HCT116 (cell line): Measurements from ENCODE around the gene CASZ1. TPM values are rescaled to one million over a fixed set of nuclear protein-coding genes. Genes with fewer than 3 reads are reported as not detected.

Source experiments
- ATAC-seq: fragments of 200-7000 bp; cut with Tn5 transposase; 2 replicates; pipeline ENCODE4 v1.9.1; 2020; ENCODE audit warnings: mild to moderate bottlenecking, moderate library complexity
- BruUV-seq: library from RNA; stranded (reverse); fragments of 400-500 nt; replicated peaks from 2 replicates; lab custom pipeline; 2021; lab: Mats Ljungman, UMichigan
- CTCF ChIA-PET: fragments of 300-600 bp; sonication (Branson Sonifier 250); formaldehyde crosslinking; loops from one replicate; lab custom pipeline; 2021; ENCODE audit warnings: antibody characterized with exemption; lab: Charles Lee
- POLR2A ChIA-PET: fragments of 300-600, 350-600 bp; sonication (Branson Sonifier 250); formaldehyde crosslinking; loops from one replicate; lab custom pipeline; 2021; ENCODE audit warnings: antibody characterized with exemption; lab: Charles Lee
- RAD21 ChIA-PET, 2 experiments: fragments of 300-600 bp; sonication (Branson Sonifier 250); formaldehyde crosslinking; loops; one replicate each; lab custom pipeline; 2023; ENCODE audit warnings: low total read pairs in 2 of 2; ENCODE audit not compliant: uncharacterized antibody in 2 of 2, unreplicated experiment in 2 of 2, low non-redundant PET in 1 of 2; lab: Charles Lee
- DNase-seq: peaks from one replicate; pipeline ENCODE4 v3.0.0-alpha.2; 2010; ENCODE audit warnings: low read depth, low spot score
- H2AFZ ChIP-seq: fragments of 200-600 bp; shearing (Covaris generic), sonication (generic); 2 replicates; pipeline ENCODE4 v1.6.1; 2017; ENCODE audit warnings: low read depth, mixed run types, mixed read lengths, antibody characterized with exemption, low read length; ENCODE audit not compliant: poor library complexity, severe bottlenecking
- H3K27ac ChIP-seq: 2 replicates; pipeline ENCODE4 v1.5.1; 2012; ENCODE audit warnings: low read depth, low read length
- H3K27me3 ChIP-seq: fragments of 200-600 bp; sonication (generic); 2 replicates; pipeline ENCODE4 v1.6.1; 2016; ENCODE audit warnings: mixed run types, low read length, mixed read lengths; ENCODE audit not compliant: insufficient read depth
- H3K36me3 ChIP-seq, 2 experiments: fragments of 200-500 bp in 1 of 2; fragments of 200-600 bp in 1 of 2; sonication (Bioruptor generic) in 1 of 2; sonication (generic) in 1 of 2; 2 replicates each; pipeline versions ENCODE4 v1.5.1 to v1.6.1; 2014 to 2016; ENCODE audit warnings: low read length in 2 of 2, inconsistent platforms in 1 of 2, mixed read lengths in 1 of 2, mixed run types in 1 of 2; ENCODE audit not compliant: insufficient read depth in 2 of 2, control insufficient read depth in 1 of 2
- H3K4me1 ChIP-seq, 2 experiments: fragments of 200-600 bp in 1 of 2; sonication (generic) in 1 of 2; 2 replicates each; pipeline versions ENCODE4 v1.5.1 to v1.6.1; 2012 to 2017; ENCODE audit warnings: low read length in 2 of 2, inconsistent platforms in 1 of 2, mild to moderate bottlenecking in 1 of 2, mixed read lengths in 1 of 2, mixed run types in 1 of 2, moderate library complexity in 1 of 2; ENCODE audit not compliant: insufficient read depth in 2 of 2, control insufficient read depth in 1 of 2
- H3K4me2 ChIP-seq: fragments of 200-600 bp; sonication (generic); 2 replicates; pipeline ENCODE4 v1.6.1; 2017; ENCODE audit warnings: mixed run types, low read length, mixed read lengths
- H3K4me3 ChIP-seq, 2 experiments: fragments of 200-600 bp in 1 of 2; sonication (generic) in 1 of 2; replicated peaks in 1 of 2; 2 replicates each; pipeline ENCODE4 v1.5.1; 2011 to 2016; ENCODE audit warnings: low read length in 2 of 2, control low read depth in 1 of 2, low read depth in 1 of 2, mild to moderate bottlenecking in 1 of 2, mixed read lengths in 1 of 2, mixed run types in 1 of 2
- H3K79me2 ChIP-seq: fragments of 200-600 bp; sonication (generic); 2 replicates; pipeline ENCODE4 v1.6.1; 2017; ENCODE audit warnings: mild to moderate bottlenecking, mixed run types, low read length, moderate library complexity, mixed read lengths; ENCODE audit not compliant: insufficient read depth
- H3K9ac ChIP-seq: fragments of 200-600 bp; sonication (generic); 2 replicates; pipeline ENCODE4 v1.6.1; 2016; ENCODE audit warnings: low read length, mixed read lengths
- H3K9me2 ChIP-seq: fragments of 200-600 bp; sonication (generic), shearing (Covaris generic); 2 replicates; pipeline ENCODE4 v1.6.1; 2017; ENCODE audit warnings: mixed run types, mild to moderate bottlenecking, moderate library complexity; ENCODE audit not compliant: insufficient read depth
- H3K9me3 ChIP-seq, 2 experiments: fragments of 200-500 bp in 1 of 2; fragments of 200-600 bp in 1 of 2; sonication (Bioruptor generic) in 1 of 2; sonication (generic) in 1 of 2; 2 replicates each; pipeline ENCODE4 v1.6.1; 2014 to 2017; ENCODE audit warnings: low read length in 2 of 2, mixed read lengths in 2 of 2, inconsistent platforms in 1 of 2, low read depth in 1 of 2, mild to moderate bottlenecking in 1 of 2, mixed run types in 1 of 2, moderate library complexity in 1 of 2; ENCODE audit not compliant: control insufficient read depth in 1 of 2, insufficient read depth in 1 of 2
- H4K20me1 ChIP-seq: fragments of 200-600 bp; sonication (generic), shearing (Covaris generic); 2 replicates; pipeline ENCODE4 v1.6.1; 2017; ENCODE audit warnings: mixed run types, mild to moderate bottlenecking, moderate library complexity; ENCODE audit not compliant: insufficient read depth
- EGR1 ChIP-seq: IDR thresholded peaks from 2 replicates; pipeline ENCODE4 v1.6.1; 2012; ENCODE audit warnings: low read depth
- ELF1 ChIP-seq: IDR thresholded peaks from 2 replicates; pipeline ENCODE4 v1.6.1; 2012; ENCODE audit warnings: low read depth, borderline replicate concordance
- EZH2phosphoT487 ChIP-seq: fragments of 200-600 bp; IDR thresholded peaks from 2 replicates; pipeline ENCODE4 v1.6.1; 2018; ENCODE audit warnings: antibody characterized with exemption, borderline replicate concordance
- POLR2A ChIP-seq: IDR thresholded peaks from 2 replicates; pipeline ENCODE4 v1.7.0; 2011; ENCODE audit warnings: borderline replicate concordance; ENCODE audit not compliant: insufficient read depth, insufficient read length; ENCODE audit errors: extremely low read depth
- POLR2AphosphoS5 ChIP-seq: IDR thresholded peaks from 2 replicates; pipeline ENCODE4 v1.6.1; 2011; ENCODE audit warnings: mild to moderate bottlenecking, low read depth, low read length, moderate library complexity
- RAD21 ChIP-seq: IDR thresholded peaks from 2 replicates; pipeline ENCODE4 v1.6.1; 2012; ENCODE audit warnings: low read depth, mild to moderate bottlenecking
- SRF ChIP-seq: IDR thresholded peaks from 2 replicates; pipeline ENCODE4 v1.6.1; 2012; ENCODE audit warnings: low read depth
- TCF7L2 ChIP-seq: IDR thresholded peaks from 2 replicates; pipeline ENCODE4 v1.7.0; 2011; ENCODE audit warnings: borderline replicate concordance, inconsistent platforms; ENCODE audit not compliant: insufficient read depth, insufficient read length; ENCODE audit errors: extremely low read depth
- YY1 ChIP-seq: IDR thresholded peaks from 2 replicates; pipeline ENCODE4 v1.6.1; 2011; ENCODE audit warnings: low read length, low read depth, moderate library complexity, mild to moderate bottlenecking; ENCODE audit not compliant: insufficient replicate concordance; ENCODE audit errors: extremely low read depth
- ZNF274 ChIP-seq: fragments of 200-500 bp; sonication (Bioruptor generic); IDR thresholded peaks from 2 replicates; pipeline ENCODE4 v1.6.1; 2014; ENCODE audit warnings: mild to moderate bottlenecking, low read depth, low read length, inconsistent platforms
- intact Hi-C: fragments of 100-400 bp; cut with micrococcal nuclease; formaldehyde crosslinking; loops from 2 replicates; pipeline ENCODE4 v1.10.0; 2022
- total RNA-seq: library from RNA; stranded (reverse); gene quantifications from one replicate; pipeline ENCODE4 v1.2.1, GENCODE V29; 2021; ENCODE audit not compliant: unreplicated experiment
- TF ChIP-seq, protein P1 (sequence below), 3 experiments: fragments of 200-600 bp in 1 of 3; sonication (generic) in 1 of 3; IDR thresholded peaks in 2 of 3; conservative IDR thresholded peaks in 1 of 3; 2 replicates each; pipeline ENCODE4 v1.5.1; 2012 to 2017; ENCODE audit warnings: low read depth in 2 of 3, low read length in 2 of 3, antibody characterized with exemption in 1 of 3, borderline replicate concordance in 1 of 3, control low read depth in 1 of 3, mild to moderate bottlenecking in 1 of 3, mixed read lengths in 1 of 3, mixed run types in 1 of 3, moderate library complexity in 1 of 3; ENCODE audit not compliant: insufficient read depth in 1 of 3
- TF ChIP-seq, protein P2 (sequence below): IDR thresholded peaks from 2 replicates; pipeline ENCODE4 v1.6.1; 2012; ENCODE audit warnings: low read depth
- TF ChIP-seq, protein P3 (sequence below): IDR thresholded peaks from 2 replicates; pipeline ENCODE4 v1.6.1; 2012

The CASZ1 gene
- total RNA-seq, 1 experiment from 2014 or later: 7.7 TPM

DNA sequence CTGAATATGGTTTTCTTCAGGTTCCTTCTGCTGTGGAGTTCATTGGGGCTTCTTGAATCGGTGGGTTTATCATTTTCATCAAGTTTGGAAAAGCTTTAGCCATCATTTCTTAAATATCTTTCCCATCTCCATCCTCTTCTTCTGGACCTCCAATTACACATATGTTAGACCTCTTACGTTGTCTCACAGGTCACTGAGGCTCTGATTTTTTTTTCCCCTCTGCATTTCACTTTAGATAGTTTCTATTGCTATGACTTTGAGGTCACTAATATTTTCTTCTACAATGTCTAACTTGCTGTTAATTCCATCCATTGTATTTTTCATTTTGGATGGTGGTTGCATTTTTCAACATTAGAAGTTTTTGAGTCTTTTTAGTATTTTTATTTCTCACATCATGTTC lies 47.3 kb upstream of the CASZ1 start:
- H3K27me3 ChIP-seq: no peaks in the 10 kb centered on the region
- H3K4me2 ChIP-seq: no peak overlapping the region
- H2AFZ ChIP-seq: no peak overlapping the region
- RAD21 ChIA-PET: no interaction called here
- H4K20me1 ChIP-seq: no peaks in the 10 kb centered on the region
- H3K4me1 ChIP-seq: no peaks in the 10 kb centered on the region
- H3K9me2 ChIP-seq: no peaks in the 10 kb centered on the region
- H3K4me3 ChIP-seq: no peak overlapping the region
- H3K9me3 ChIP-seq: 0 out of 4 replicates have a peak, but pooled peaks cover 0 to 4% of the 10 kb centered on the region in 2 experiments
- no peak for TF ChIP-seq RAD21
- no peak for TF ChIP-seq EGR1
- TF ChIP-seq, protein P1, sequence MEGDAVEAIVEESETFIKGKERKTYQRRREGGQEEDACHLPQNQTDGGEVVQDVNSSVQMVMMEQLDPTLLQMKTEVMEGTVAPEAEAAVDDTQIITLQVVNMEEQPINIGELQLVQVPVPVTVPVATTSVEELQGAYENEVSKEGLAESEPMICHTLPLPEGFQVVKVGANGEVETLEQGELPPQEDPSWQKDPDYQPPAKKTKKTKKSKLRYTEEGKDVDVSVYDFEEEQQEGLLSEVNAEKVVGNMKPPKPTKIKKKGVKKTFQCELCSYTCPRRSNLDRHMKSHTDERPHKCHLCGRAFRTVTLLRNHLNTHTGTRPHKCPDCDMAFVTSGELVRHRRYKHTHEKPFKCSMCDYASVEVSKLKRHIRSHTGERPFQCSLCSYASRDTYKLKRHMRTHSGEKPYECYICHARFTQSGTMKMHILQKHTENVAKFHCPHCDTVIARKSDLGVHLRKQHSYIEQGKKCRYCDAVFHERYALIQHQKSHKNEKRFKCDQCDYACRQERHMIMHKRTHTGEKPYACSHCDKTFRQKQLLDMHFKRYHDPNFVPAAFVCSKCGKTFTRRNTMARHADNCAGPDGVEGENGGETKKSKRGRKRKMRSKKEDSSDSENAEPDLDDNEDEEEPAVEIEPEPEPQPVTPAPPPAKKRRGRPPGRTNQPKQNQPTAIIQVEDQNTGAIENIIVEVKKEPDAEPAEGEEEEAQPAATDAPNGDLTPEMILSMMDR (IDR thresholded peaks at IDR 0.05 in 2 of 3, conservative IDR thresholded peaks at IDR 0.05 in 1 of 3; ENCODE audit: borderline replicate concordance in 1 of 3, insufficient read depth in 1 of 3, low read depth in 2 of 3, low read length in 2 of 3): no peak
- TF ChIP-seq, protein P2, sequence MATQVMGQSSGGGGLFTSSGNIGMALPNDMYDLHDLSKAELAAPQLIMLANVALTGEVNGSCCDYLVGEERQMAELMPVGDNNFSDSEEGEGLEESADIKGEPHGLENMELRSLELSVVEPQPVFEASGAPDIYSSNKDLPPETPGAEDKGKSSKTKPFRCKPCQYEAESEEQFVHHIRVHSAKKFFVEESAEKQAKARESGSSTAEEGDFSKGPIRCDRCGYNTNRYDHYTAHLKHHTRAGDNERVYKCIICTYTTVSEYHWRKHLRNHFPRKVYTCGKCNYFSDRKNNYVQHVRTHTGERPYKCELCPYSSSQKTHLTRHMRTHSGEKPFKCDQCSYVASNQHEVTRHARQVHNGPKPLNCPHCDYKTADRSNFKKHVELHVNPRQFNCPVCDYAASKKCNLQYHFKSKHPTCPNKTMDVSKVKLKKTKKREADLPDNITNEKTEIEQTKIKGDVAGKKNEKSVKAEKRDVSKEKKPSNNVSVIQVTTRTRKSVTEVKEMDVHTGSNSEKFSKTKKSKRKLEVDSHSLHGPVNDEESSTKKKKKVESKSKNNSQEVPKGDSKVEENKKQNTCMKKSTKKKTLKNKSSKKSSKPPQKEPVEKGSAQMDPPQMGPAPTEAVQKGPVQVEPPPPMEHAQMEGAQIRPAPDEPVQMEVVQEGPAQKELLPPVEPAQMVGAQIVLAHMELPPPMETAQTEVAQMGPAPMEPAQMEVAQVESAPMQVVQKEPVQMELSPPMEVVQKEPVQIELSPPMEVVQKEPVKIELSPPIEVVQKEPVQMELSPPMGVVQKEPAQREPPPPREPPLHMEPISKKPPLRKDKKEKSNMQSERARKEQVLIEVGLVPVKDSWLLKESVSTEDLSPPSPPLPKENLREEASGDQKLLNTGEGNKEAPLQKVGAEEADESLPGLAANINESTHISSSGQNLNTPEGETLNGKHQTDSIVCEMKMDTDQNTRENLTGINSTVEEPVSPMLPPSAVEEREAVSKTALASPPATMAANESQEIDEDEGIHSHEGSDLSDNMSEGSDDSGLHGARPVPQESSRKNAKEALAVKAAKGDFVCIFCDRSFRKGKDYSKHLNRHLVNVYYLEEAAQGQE: no peak
- TF ChIP-seq TCF7L2: no peak
- no peak for TF ChIP-seq ELF1
- TF ChIP-seq YY1: no peak
- TF ChIP-seq, protein P3, sequence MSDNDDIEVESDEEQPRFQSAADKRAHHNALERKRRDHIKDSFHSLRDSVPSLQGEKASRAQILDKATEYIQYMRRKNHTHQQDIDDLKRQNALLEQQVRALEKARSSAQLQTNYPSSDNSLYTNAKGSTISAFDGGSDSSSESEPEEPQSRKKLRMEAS: no peak
- TF ChIP-seq SRF: no peak
- TF ChIP-seq POLR2AphosphoS5: no peak
- no peak for TF ChIP-seq ZNF274
- no peak for TF ChIP-seq EZH2phosphoT487
- no peak for TF ChIP-seq POLR2A
- H3K27ac ChIP-seq: no peak overlapping the region
- intact Hi-C loops: no loop called here
- DNase-seq (no peak), ATAC-seq (no peak)
- H3K9ac ChIP-seq: no peak overlapping the region
- H3K79me2 ChIP-seq: no peaks in the 10 kb centered on the region
- no peaks in the 10 kb centered on the region for H3K36me3 ChIP-seq
- no TSS peak for BruUV-seq
- CTCF ChIA-PET: no interaction called here
- POLR2A ChIA-PET: no interaction called here
